ACC112 (cell line): ENCODE results near the gene TNFRSF14.

Experiments
- H2AFZ ChIP-seq: fragments of 200-600 bp; sonication (generic); one replicate; pipeline ENCODE4 v1.6.0; 2017; ENCODE audit warnings: antibody characterized with exemption, low read length; ENCODE audit not compliant: unreplicated experiment
- H3K27ac ChIP-seq: fragments of 200-600 bp; sonication (generic); 2 replicates; pipeline ENCODE4 v1.5.1; 2014; ENCODE audit warnings: low read depth, mild to moderate bottlenecking, antibody characterized with exemption, low read length, moderate library complexity
- H3K27me3 ChIP-seq: fragments of 200-600 bp; sonication (generic); 2 replicates; pipeline ENCODE4 v1.6.1; 2014; ENCODE audit warnings: mild to moderate bottlenecking, antibody characterized with exemption, low read length, moderate library complexity, mixed read lengths; ENCODE audit not compliant: insufficient read depth
- H3K36me3 ChIP-seq: fragments of 200-600 bp; sonication (generic); 2 replicates; pipeline ENCODE4 v1.6.1; 2016; ENCODE audit warnings: mild to moderate bottlenecking, antibody characterized with exemption, low read length, moderate library complexity, mixed read lengths; ENCODE audit not compliant: insufficient read depth
- H3K4me1 ChIP-seq: fragments of 200-600 bp; sonication (generic); one replicate; pipeline ENCODE4 v1.6.1; 2016; ENCODE audit warnings: low read length, mixed read lengths; ENCODE audit not compliant: insufficient read depth, unreplicated experiment, control insufficient read depth
- H3K4me3 ChIP-seq: fragments of 200-600 bp; sonication (generic); 2 replicates; pipeline ENCODE4 v1.5.1; 2014; ENCODE audit warnings: mild to moderate bottlenecking, low read depth, low read length
- H3K79me2 ChIP-seq: fragments of 200-600 bp; sonication (generic); one replicate; pipeline ENCODE4 v1.6.0; 2016; ENCODE audit warnings: low read length; ENCODE audit not compliant: control insufficient read depth, unreplicated experiment, insufficient read depth

TNFRSF14 gene

DNA sequence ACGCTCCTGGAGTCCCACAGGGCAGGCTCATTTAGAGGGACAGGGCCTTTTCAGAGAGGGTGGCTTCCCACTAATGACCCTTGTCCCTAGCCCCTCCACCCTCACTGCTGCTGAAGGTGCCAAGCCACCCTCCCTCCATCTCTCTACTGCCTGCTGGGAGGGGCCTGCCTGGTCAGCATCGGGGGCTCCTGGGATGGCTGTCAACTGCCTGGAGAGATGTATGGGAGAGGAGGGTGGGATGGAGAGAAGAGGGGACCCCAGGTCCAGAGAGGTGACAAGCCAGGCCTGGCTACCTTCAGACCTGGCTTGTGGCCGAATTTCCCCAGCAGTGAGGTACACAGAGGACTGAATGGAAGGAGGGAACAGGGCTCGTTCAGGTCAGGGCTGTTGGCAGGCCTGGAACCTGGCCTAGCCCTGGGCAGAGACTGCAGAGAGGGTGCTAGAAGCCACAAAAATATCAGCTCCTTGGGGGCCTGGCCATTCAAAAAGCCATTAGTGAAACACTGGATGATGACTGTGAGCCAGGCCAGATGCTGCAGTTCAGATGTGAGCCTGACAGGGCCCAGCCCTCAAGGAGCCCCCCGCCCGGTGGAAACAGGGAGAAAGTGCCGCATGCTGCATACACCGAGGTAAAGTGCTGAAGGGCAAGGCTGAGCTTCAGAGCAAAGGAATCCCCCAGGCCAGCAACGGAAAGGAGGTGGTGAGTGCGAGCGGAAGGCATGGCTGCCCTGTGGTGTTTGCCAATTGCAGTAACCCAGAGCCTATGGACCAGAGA is 56.6 kb downstream of the TNFRSF14 start:
- no peaks in the 10 kb centered on the region for H3K79me2 ChIP-seq
- H2AFZ ChIP-seq = no peak overlapping the region
- H3K36me3 ChIP-seq = no peaks in the 10 kb centered on the region
- H3K27me3 ChIP-seq = peaks cover 51% of the 10 kb centered on the region
- H3K27ac ChIP-seq = no peak overlapping the region
- no peak overlapping the region for H3K4me3 ChIP-seq
- peaks cover 8% of the 10 kb centered on the region for H3K4me1 ChIP-seq
